ENCODE measurements around the gene ALOX5. TPM values are rescaled to one million over a fixed set of nuclear protein-coding genes. Genes with fewer than 3 reads are reported as not detected.

Gene ALOX5
- total RNA-seq, 2 donors from 2014 or later, result 6.2 to 6.4 TPM

GRCh38 chr10:45399113-45399512, 25.1 kb downstream of the ALOX5 start:
- intact Hi-C loops (cut with DNase I), result no loop called here
- Histone ChIP-seq H3K4me1 (no peaks in the 10 kb centered on the region), H3K4me3 (no peak overlapping the region), H3K36me3 (no peaks in the 10 kb centered on the region), H3K9ac (ENCODE audit: low read depth in 2 of 2, low read length in 2 of 2) (no peak overlapping the region), H3K9me3 (no peaks in the 10 kb centered on the region), H3K27ac (no peak overlapping the region), H3K27me3 (no peaks in the 10 kb centered on the region)
- no peak for TF ChIP-seq CTCF (IDR thresholded peaks at IDR 0.05)
- no peak for DNase-seq

DNA sequence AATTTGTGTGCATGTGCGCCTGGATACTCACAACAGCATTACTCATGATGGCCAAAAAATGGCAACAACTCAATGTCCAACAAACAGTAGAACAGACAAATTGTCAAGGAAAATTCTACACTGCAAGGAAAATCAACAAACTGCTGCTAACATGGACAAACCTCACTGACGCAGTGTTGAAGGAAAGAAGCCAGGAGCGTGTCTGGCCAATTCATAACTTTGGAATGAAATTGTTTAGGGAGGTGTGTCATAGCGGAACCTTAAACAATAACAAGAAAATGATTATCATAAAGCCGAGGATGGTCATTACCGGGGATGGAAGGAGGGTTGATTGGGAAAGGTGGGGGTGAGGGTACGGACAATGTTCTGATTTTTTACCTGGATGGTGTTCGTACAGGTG, 29.1 kb downstream of the ALOX5 start:
- no peak for TF ChIP-seq CTCF (IDR thresholded peaks at IDR 0.05)
- H3K9ac ChIP-seq (ENCODE audit: low read depth in 2 of 2, low read length in 2 of 2), result no peak overlapping the region
- H3K27me3 ChIP-seq, result no peaks in the 10 kb centered on the region
- no peak overlapping the region for H3K27ac ChIP-seq
- no peaks in the 10 kb centered on the region for H3K36me3 ChIP-seq
- DNase-seq, result no peak
- no peak overlapping the region for H3K4me3 ChIP-seq
- intact Hi-C loops (cut with DNase I), result no loop called here
- no peaks in the 10 kb centered on the region for H3K9me3 ChIP-seq
- H3K4me1 ChIP-seq, result no peaks in the 10 kb centered on the region

- no peak for DNase-seq
- H3K9ac ChIP-seq (ENCODE audit: low read depth in 2 of 2, low read length in 2 of 2), result no peak overlapping the region
- no peaks in the 10 kb centered on the region for H3K4me1 ChIP-seq
- H3K4me3 ChIP-seq, result no peak overlapping the region
- TF ChIP-seq CTCF (IDR thresholded peaks at IDR 0.05), result no peak
- H3K9me3 ChIP-seq, result no peaks in the 10 kb centered on the region
- H3K36me3 ChIP-seq, result no peaks in the 10 kb centered on the region
- intact Hi-C loops (cut with DNase I), result no loop called here
- no peaks in the 10 kb centered on the region for H3K27me3 ChIP-seq
- H3K27ac ChIP-seq, result no peak overlapping the region
These were observed 30.2 kb downstream of the ALOX5 start for GRCh38 chr10:45404087-45404769.

DNA sequence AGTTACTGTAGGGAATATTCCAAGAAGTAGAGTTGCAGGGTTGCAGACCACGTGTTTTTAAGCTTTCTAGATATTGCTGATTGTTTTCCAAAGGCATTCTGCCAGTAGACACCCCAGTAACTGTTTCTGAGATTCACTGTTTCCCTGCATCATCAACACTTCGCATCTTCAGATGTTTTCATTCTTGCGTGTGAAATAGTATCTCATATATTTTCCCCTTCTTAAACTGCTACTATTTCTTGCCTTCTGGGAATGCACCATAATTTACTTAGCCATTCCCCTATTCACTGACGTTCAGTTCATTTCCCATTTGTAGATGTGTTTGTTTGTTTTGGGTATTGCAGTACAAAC, 30.7 kb downstream of the ALOX5 start:
- Histone ChIP-seq H3K4me1 (no peaks in the 10 kb centered on the region), H3K9ac (ENCODE audit: low read depth in 2 of 2, low read length in 2 of 2) (no peak overlapping the region), H3K4me3 (no peak overlapping the region), H3K27me3 (no peaks in the 10 kb centered on the region), H3K36me3 (no peaks in the 10 kb centered on the region), H3K9me3 (no peaks in the 10 kb centered on the region), H3K27ac (no peak overlapping the region)
- no peak for DNase-seq
- intact Hi-C loops (cut with DNase I), result no loop called here
- no peak for TF ChIP-seq CTCF (IDR thresholded peaks at IDR 0.05)

- TF ChIP-seq CTCF (IDR thresholded peaks at IDR 0.05), result no peak
- no peaks in the 10 kb centered on the region for H3K9me3 ChIP-seq
- intact Hi-C loops (cut with DNase I), result no loop called here
- no peak overlapping the region for H3K9ac ChIP-seq (ENCODE audit: low read depth in 2 of 2, low read length in 2 of 2)
- no peak overlapping the region for H3K4me3 ChIP-seq
- H3K36me3 ChIP-seq, result no peaks in the 10 kb centered on the region
- no peak for DNase-seq
- H3K27me3 ChIP-seq, result no peaks in the 10 kb centered on the region
- H3K4me1 ChIP-seq, result no peaks in the 10 kb centered on the region
- no peak overlapping the region for H3K27ac ChIP-seq
These were observed 33.5 kb downstream of the ALOX5 start for GRCh38 chr10:45407542-45407941.
